HepG2 (cell line): Measurements from ENCODE around the gene SEMA4F. TPM values are rescaled to one million over a fixed set of nuclear protein-coding genes. Genes with fewer than 3 reads are reported as not detected.

Experiments used
- AKNA ChIP-seq: sonication (generic); formaldehyde crosslinking; IDR thresholded peaks from 2 replicates; pipeline ENCODE4 v1.4.0; 2020; ENCODE audit warnings: missing genetic modification reagents, borderline replicate concordance
- FOXA1 ChIP-seq, 2 experiments: fragments of 450-650 bp in 1 of 2; sonication (generic) in 1 of 2; formaldehyde crosslinking in 1 of 2; IDR thresholded peaks; 2 replicates each; pipeline versions ENCODE4 v1.4.0 to v1.6.1; 2016 to 2020; ENCODE audit warnings: missing genetic modification reagents in 1 of 2
- GFI1 ChIP-seq: sonication (generic); formaldehyde crosslinking; IDR thresholded peaks from 2 replicates; pipeline ENCODE4 v1.5.0; 2020; ENCODE audit warnings: missing genetic modification reagents, mild to moderate bottlenecking, borderline replicate concordance
- HDAC2 ChIP-seq: sonication (generic); formaldehyde crosslinking; IDR thresholded peaks from 2 replicates; pipeline ENCODE4 v1.4.0; 2020; ENCODE audit warnings: missing genetic modification reagents
- HNRNPUL1 ChIP-seq: fragments of 200-400 bp; formaldehyde crosslinking; IDR thresholded peaks from 2 replicates; pipeline ENCODE4 v1.6.1; 2017; ENCODE audit warnings: low read depth, mild to moderate bottlenecking, low read length, moderate library complexity
- MIXL1 ChIP-seq: IDR thresholded peaks from 2 replicates; pipeline ENCODE4 v1.6.1; 2016
- PAXIP1 ChIP-seq: sonication (generic); formaldehyde crosslinking; conservative IDR thresholded peaks from 2 replicates; pipeline ENCODE4 v1.4.0; 2020; ENCODE audit warnings: mild to moderate bottlenecking, missing genetic modification reagents, moderate library complexity
- PHF20 ChIP-seq: sonication (generic); formaldehyde crosslinking; IDR thresholded peaks from 2 replicates; pipeline ENCODE4 v1.5.0; 2020; ENCODE audit warnings: mild to moderate bottlenecking, missing genetic modification reagents
- PRDM10 ChIP-seq: sonication (generic); formaldehyde crosslinking; IDR thresholded peaks from 2 replicates; pipeline ENCODE4 v1.4.0; 2020; ENCODE audit warnings: low read depth, missing genetic modification reagents
- SETDB1 ChIP-seq: sonication (generic); formaldehyde crosslinking; IDR thresholded peaks from 2 replicates; pipeline ENCODE4 v1.5.1; 2020; ENCODE audit warnings: missing genetic modification reagents, mild to moderate bottlenecking, borderline replicate concordance
- TAF15 ChIP-seq: fragments of 200-400 bp; formaldehyde crosslinking; IDR thresholded peaks from one replicate; pipeline ENCODE4 v1.6.1; 2018; ENCODE audit warnings: mild to moderate bottlenecking, low read depth, low read length; ENCODE audit not compliant: poor library complexity, severe bottlenecking
- ZNF225 ChIP-seq: sonication (generic); formaldehyde crosslinking; IDR thresholded peaks from 2 replicates; pipeline ENCODE4 v1.4.0; 2020; ENCODE audit warnings: mild to moderate bottlenecking, missing genetic modification reagents
- ZNF484 ChIP-seq: sonication (generic); formaldehyde crosslinking; IDR thresholded peaks from 2 replicates; pipeline ENCODE4 v1.5.1; 2020; ENCODE audit warnings: mild to moderate bottlenecking, low read depth, missing genetic modification reagents, borderline replicate concordance
- ZNF510 ChIP-seq: sonication (generic); formaldehyde crosslinking; IDR thresholded peaks from 2 replicates; pipeline ENCODE4 v1.4.0; 2020; ENCODE audit warnings: low read depth, mild to moderate bottlenecking, missing genetic modification reagents
- ZNF543 ChIP-seq: sonication (generic); formaldehyde crosslinking; IDR thresholded peaks from 2 replicates; pipeline ENCODE4 v1.4.0; 2020; ENCODE audit warnings: mild to moderate bottlenecking, missing genetic modification reagents
- ZNF816 ChIP-seq: sonication (generic); formaldehyde crosslinking; IDR thresholded peaks from 2 replicates; pipeline ENCODE4 v1.8.0; 2022; ENCODE audit warnings: missing genetic modification reagents, mild to moderate bottlenecking, borderline replicate concordance
- polyA plus RNA-seq, 8 experiments: library from polyadenylated mRNA; depleted of rRNA in 3 of 8; stranded (reverse) in 7 of 8; unstranded in 1 of 8; fragments of >200 nt; fragmentation: Illumina TruSeq in 4 of 8; extraction: Trizol in 4 of 8; gene quantifications; 2 replicates each; pipeline versions ENCODE4 v1.2.1 to v1.2.3, GENCODE V29; 2011 to 2016; ENCODE audit warnings: low read depth in 4 of 8, missing spikeins in 1 of 8, mixed read lengths in 1 of 8; ENCODE audit not compliant: insufficient read depth in 1 of 8
- total RNA-seq, 5 experiments: library from RNA; depleted of rRNA; stranded (reverse); fragments of >200 nt; fragmentation: Illumina TruSeq; extraction: Trizol; gene quantifications; 2 replicates each; pipeline ENCODE4 v1.2.3, GENCODE V29; 2016; ENCODE audit warnings: low read depth in 1 of 5

Gene SEMA4F
- total and polyA plus RNA-seq, 2 of the 13 experiments (the other 11 are each of a cell fraction or from before 2014, with no cell fraction given), result 7.1 to 10.3 TPM

GRCh38 chr2:74715081-74715791 is 61.2 kb downstream of the SEMA4F start (continued):
- no peak for TF ChIP-seq ZNF484 (CRISPR knock-in tag)
- TF ChIP-seq MIXL1 (CRISPR knock-in tag), result peak; percentile 76; the same call in 1 of the 2 replicates
- peak; percentile 83; the same call in 1 of the 2 replicates for TF ChIP-seq ZNF225 (CRISPR knock-in tag)
- TF ChIP-seq ZNF816 (CRISPR knock-in tag), result peak; percentile 83; the same call in 1 of the 2 replicates
- TF ChIP-seq ZNF510 (CRISPR knock-in tag), result no peak
- no peak for TF ChIP-seq SETDB1
- no peak for TF ChIP-seq HNRNPUL1
- no peak for TF ChIP-seq AKNA (CRISPR knock-in tag)
- TF ChIP-seq GFI1 (CRISPR knock-in tag), result peak; percentile 86
- peak; percentile 86; the same call in 1 of the 2 replicates for TF ChIP-seq ZNF543 (CRISPR knock-in tag)
- no peak for TF ChIP-seq PHF20 (CRISPR knock-in tag)
- peak; percentile 47; the same call in 1 of the 2 replicates for TF ChIP-seq HDAC2 (CRISPR knock-in tag)
- TF ChIP-seq PRDM10 (CRISPR knock-in tag), result no peak
- peak; percentile 33 for TF ChIP-seq PAXIP1
- TF ChIP-seq TAF15, result peak; percentile 37
- no peak for TF ChIP-seq FOXA1 (IDR thresholded peaks at IDR 0.05)
- no peak; the same call in 1 of the 2 replicates for TF ChIP-seq FOXA1 (CRISPR knock-in tag; IDR thresholded peaks at IDR 0.05)
